Activated CD4-positive, alpha-beta T cell treated with anti-CD3 and anti-CD28 coated beads, Interleukin-2, amount 50 U/mL, for 4 hours (primary cell): ENCODE results near the gene SLC5A2.
A peak's percentile ranks its signal among the peaks of the same experiment; 100 is the strongest.

Experiments used
- DNase-seq, 2 experiments: peaks; one replicate each; pipeline ENCODE4 v3.0.0-alpha.2; 2020

SLC5A2 gene

GRCh38 chr16:31459687-31460581 lies 23.0 kb upstream of the SLC5A2 start:
- DNase-seq = peak; percentile 100

- DNase-seq = no peak
These were observed 22.3 kb upstream of the SLC5A2 start for GRCh38 chr16:31460582-31461002.

GRCh38 chr16:31461201-31461920 lies 21.6 kb upstream of the SLC5A2 start:
- DNase-seq = no peak

GRCh38 chr16:31461921-31462804 lies 20.8 kb upstream of the SLC5A2 start:
- no peak for DNase-seq

GRCh38 chr16:31464348-31464769 lies 18.6 kb upstream of the SLC5A2 start:
- no peak for DNase-seq

GRCh38 chr16:31464781-31465260 lies 18.1 kb upstream of the SLC5A2 start:
- no peak for DNase-seq

GRCh38 chr16:31465788-31466370 lies 17.0 kb upstream of the SLC5A2 start:
- no peak for DNase-seq

- DNase-seq = no peak
These were observed 16.5 kb upstream of the SLC5A2 start for GRCh38 chr16:31466381-31466841.

- DNase-seq = no peak
These were observed 15.7 kb upstream of the SLC5A2 start for GRCh38 chr16:31467151-31467773.

GRCh38 chr16:31467858-31468257 lies 15.1 kb upstream of the SLC5A2 start:
- no peak for DNase-seq

GRCh38 chr16:31470615-31471014 lies 12.3 kb upstream of the SLC5A2 start:
- no peak for DNase-seq

GRCh38 chr16:31471241-31471874 lies 11.6 kb upstream of the SLC5A2 start:
- no peak for DNase-seq

- no peak for DNase-seq
These were observed 10.8 kb upstream of the SLC5A2 start, which contains the start of gene TGFB1I1 for GRCh38 chr16:31471875-31472708. TSS of gene TGFB1I1 (plus strand) at chr16:31472152. CDS start at chr16:31472189, 37 bp downstream.

- DNase-seq = no peak
These were observed 10.2 kb upstream of the SLC5A2 start for GRCh38 chr16:31472709-31473203.

GRCh38 chr16:31473264-31473984 lies 9.5 kb upstream of the SLC5A2 start:
- no peak for DNase-seq

GRCh38 chr16:31474173-31474714 lies 8.7 kb upstream of the SLC5A2 start:
- DNase-seq = no peak

GRCh38 chr16:31474773-31475738 lies 7.9 kb upstream of the SLC5A2 start:
- DNase-seq = no peak

- DNase-seq = no peak
These were observed 7.0 kb upstream of the SLC5A2 start for GRCh38 chr16:31475946-31476302.
